NCI-H345 (cell line): ENCODE measurements around the gene OOSP4B.
"Not testable (repeated sequence)": the region's sequence is repeated elsewhere in the genome, so short reads cannot be mapped to it uniquely, and the experiment has no call there.

Experiments used
- DNase-seq: peaks from one replicate; lab custom pipeline; 2025; lab: John Stamatoyannopoulos, UW

Gene OOSP4B

DNA sequence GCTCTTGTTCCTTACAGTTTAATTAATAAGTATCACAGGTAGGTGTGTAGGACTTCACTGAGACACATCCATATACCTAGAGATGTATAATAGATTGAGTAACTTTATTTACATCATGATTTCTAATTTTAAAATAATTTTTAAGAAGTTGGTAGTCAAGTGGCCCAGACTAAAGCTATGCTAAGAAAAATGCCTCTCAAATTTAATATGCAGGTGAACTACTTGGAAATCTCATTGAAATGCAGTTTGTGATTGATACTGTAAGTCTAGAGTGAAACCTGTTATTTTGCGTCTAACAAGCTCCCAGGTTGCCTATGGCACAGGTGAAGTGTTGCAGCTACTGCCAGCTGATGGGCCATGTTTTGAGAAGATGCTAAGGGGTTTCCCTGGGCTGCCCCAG is at the start of gene OOSP4B:
OOSP4B (plus strand) TSS at position 301 of the 400 bp plus-strand sequence.
- DNase-seq: no peak

- no peak for DNase-seq
These were observed 49.1 kb upstream of the OOSP4B start for GRCh38 chr11:59967677-59968394.

DNA sequence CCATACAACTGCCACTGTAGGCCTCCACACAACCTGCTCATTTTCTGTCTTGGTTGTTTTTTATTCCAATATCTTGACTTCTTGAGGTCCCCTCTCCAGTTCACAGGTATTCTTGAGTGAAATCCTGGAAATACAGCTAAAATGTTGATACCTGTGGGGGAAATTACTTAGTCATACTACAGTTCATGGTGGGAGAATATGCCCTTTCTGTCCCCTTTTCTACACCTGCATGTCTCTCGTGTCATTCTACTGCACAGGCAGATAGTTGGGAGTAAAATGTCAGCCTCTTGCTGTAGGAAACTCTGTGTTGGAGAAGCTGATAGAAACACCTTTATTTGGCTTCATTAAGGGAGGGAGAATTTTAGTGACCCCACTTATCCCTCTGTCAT is 48.6 kb upstream of the OOSP4B start:
- DNase-seq: no peak

DNA sequence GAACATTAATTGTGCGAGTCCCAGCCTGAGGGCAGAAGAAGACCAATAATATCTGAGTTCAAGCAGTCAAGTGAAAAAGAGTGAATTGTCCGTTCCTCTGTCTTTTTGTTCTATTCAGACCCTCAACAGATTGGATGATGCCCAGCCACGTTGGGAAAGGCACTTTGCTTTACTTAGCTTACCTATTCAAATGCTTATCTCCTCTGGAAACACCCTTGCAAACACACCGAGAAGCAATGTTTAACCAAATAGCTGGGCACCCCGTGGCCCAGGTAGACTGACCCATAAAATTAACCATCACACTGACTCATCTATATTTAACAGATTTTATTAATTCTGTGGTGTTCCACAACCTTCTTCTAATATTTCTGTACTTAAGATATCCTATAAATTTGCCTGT is 43.9 kb upstream of the OOSP4B start:
- no peak for DNase-seq

DNA sequence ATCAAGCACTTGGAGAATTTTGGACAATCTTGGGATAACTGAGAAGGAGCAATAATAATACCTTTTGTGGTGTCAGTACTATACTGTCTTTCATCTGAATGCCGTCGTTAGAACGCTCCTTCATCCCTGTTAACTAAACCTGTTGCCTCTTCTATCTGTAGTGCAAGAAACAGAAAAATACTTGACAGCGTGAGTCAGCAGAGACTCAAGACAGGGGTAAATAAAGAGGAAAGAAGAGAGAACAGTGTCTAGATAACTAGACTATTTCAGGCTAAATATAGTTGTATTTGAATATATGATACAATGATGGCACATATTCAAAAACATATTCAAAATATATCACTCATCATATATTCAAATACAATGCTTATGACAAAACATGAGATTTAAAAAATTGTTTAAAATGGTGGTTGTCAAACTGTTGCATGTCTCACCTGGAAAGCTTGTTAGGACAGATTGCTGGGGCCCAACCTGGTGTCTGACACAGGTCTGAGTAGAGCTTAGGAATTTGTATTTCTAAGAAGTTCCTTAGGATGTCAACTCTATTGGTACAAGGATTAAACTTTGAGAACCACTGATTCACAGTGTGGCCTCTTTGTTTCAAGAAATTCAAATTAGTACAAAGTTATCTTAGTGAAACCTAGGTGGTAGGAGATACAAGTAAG is 35.7 kb upstream of the OOSP4B start:
- DNase-seq: no peak

GRCh38 chr11:59982037-59982436 is 34.9 kb upstream of the OOSP4B start:
- DNase-seq: not testable (repeated sequence)

GRCh38 chr11:59983212-59983611 is 33.8 kb upstream of the OOSP4B start:
- DNase-seq: no peak

GRCh38 chr11:59984368-59984767 is 32.6 kb upstream of the OOSP4B start:
- DNase-seq: no peak

DNA sequence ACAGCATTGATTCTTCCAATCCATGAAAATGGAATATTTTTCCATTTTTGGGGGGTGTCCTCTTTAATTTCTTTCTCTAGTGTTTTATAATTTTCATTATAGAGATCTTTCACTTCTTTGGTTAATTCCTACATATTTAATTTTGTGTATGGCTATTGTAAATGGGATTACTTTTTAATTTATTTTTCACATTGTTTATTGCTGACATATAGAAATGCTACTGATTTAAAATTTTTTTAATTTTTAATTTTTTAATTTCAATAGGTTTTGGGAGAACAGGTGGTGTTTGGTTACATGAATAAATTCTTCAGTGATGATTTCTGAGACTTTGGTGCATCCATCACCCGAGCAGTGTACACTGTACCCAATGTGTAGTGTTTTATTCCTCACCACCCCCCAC is 26.6 kb upstream of the OOSP4B start:
- DNase-seq: no peak

DNA sequence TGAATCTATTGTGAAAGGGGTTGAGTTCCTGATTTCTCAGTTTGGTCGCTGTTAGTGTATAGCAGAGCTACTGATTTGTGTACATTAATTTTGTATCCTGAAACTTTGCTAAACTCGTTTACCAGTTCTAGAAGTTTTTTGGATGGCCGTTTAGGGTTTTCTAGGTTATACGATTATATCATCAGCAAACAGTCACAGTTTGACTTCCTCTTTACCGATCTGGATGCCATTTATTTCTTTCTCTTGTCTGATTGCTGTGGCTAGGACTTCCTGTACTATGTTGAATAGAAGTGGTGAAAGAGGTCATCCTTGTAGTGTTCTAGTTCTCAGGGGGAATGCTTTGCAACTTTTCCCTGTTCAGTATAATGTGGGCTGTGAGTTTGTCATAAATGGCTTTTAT is 24.6 kb upstream of the OOSP4B start:
- no peak for DNase-seq

- no peak for DNase-seq
These were observed 19.2 kb upstream of the OOSP4B start for GRCh38 chr11:59997800-59998199.

GRCh38 chr11:59999691-60000090 is 17.3 kb upstream of the OOSP4B start:
- DNase-seq: no peak

- no peak for DNase-seq
These were observed 13.3 kb upstream of the OOSP4B start for GRCh38 chr11:60003729-60004128.

DNA sequence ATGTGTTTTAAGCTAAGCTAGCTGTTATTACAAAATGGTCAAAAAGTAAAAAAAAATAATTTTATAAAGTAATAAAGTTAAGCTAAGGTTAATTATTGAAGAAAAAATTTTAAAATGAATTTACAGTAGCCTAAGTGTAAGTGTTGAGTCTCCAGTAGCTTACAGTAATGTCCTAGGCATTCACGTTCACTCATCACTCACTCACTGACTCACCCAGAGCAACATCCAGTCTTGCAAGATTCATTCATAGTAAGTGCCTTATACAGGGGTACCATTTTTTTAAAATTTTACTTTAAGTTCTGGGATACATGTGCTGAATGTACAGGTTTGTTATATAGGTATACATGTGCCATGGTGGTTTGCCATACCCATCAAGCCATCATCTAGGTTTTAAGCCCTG is 11.6 kb upstream of the OOSP4B start:
- DNase-seq: no peak

GRCh38 chr11:60018058-60018457 is 1.1 kb downstream of the OOSP4B start:
- DNase-seq: no peak

DNA sequence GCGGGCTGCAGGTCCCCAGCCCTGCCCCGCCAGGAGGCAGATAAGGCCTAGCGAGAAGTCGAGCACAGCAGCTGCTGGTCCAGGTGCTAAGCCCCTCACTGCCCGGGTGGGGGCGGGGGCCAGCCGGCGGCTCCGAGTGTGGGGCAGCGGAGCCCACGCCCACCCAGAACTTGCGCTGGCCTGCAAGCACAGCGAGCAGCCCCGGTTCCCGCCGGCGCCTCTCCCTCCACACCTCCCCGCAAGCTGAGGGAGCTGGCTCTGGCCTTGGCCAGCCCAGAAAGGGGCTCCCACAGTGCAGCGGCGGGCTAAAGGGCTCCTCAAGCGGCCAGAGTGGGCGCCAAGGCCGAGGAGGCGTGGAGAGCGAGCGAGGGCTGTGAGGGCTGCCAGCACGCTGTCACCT is 3.4 kb downstream of the OOSP4B start:
- not testable (repeated sequence) for DNase-seq

GRCh38 chr11:60029015-60029632 is 12.1 kb downstream of the OOSP4B start:
- no peak for DNase-seq

DNA sequence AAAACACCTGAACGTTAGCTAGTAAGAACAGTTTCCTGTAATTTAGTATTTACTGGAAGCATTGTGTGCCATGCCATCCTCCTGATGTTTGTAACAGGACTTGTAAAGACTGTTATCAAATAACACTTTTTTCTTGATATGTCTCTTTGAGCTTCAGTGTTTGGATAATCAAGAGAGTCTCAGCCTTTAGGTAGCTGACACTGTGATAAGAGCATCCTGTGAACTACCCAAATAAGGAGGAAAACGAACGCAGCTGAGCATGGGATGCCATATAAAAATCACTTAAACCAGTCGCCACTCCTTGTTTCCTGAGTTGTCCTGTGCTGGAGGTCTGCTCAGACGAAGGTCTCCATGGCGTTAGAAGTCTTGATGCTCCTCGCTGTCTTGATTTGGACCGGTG is 23.1 kb downstream of the OOSP4B start, which contains the start of gene OOSP2:
OOSP2 (plus strand) TSS at position 301 of the 400 bp plus-strand sequence; CDS start at position 352, 51 bp downstream.
- DNase-seq: no peak

- DNase-seq: not testable (repeated sequence)
These were observed 33.4 kb downstream of the OOSP4B start for GRCh38 chr11:60050422-60050821.

GRCh38 chr11:60050839-60051238 is 33.9 kb downstream of the OOSP4B start:
- not testable (repeated sequence) for DNase-seq

DNA sequence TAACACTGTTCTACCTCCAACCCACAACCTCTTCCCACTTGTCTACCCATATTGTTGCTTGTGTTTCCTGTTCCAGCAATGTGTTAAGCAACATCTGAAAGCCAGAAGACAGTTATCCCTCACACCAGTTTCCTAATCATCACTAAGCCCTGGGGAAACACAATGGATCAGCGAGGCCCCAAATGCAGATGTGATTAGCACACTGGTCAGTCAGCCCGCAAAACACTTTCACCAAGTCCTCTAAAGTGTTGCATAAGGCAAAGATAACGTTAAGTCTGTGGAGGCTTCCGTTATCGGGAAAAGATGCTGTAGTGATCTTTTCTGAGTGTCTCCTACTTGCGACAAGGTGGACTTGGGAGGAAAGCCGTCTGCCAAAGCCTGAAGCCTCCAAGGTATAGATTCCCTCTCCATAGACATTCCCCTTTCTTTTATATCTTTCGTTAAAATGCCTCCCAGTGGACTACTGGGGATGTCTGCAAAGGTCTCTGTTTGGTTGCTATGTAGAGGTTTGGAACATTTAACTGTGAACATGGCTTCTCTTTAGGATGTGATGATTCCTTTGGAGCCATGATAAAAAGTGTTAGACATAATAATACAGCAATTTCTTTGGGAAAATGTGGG is 39.5 kb downstream of the OOSP4B start, which contains the start of gene MS4A3:
MS4A3 (plus strand) TSS at position 317 of the 621 bp plus-strand sequence. CDS start 4,496 bp downstream, outside the sequence.
- DNase-seq: no peak

DNA sequence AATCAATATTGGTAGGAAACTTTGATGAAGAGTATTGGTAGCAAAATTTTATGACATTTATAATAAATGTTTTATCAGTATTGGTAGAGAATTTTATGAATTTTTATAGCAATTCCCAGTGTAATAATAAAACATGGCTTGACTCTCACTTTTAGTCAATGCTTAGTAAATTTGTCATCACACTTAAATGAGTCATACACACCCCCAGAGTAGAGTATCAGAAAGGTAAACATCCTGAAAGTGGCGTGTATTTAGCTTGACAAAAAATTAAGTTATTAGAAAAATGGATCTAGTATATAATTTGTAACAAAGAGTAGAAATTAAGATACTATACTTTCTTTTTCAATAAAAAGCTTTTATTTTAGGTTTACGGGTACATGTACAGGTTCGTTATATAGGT is 42.1 kb downstream of the OOSP4B start:
- DNase-seq: no peak
